ENCODE measurements around the gene SATB2. TPM values are rescaled to one million over a fixed set of nuclear protein-coding genes. Genes with fewer than 3 reads are reported as not detected.

SATB2 gene
- total and polyA plus RNA-seq, 4 donors, result 0.47 to 3.7 (median 1.8) TPM

DNA sequence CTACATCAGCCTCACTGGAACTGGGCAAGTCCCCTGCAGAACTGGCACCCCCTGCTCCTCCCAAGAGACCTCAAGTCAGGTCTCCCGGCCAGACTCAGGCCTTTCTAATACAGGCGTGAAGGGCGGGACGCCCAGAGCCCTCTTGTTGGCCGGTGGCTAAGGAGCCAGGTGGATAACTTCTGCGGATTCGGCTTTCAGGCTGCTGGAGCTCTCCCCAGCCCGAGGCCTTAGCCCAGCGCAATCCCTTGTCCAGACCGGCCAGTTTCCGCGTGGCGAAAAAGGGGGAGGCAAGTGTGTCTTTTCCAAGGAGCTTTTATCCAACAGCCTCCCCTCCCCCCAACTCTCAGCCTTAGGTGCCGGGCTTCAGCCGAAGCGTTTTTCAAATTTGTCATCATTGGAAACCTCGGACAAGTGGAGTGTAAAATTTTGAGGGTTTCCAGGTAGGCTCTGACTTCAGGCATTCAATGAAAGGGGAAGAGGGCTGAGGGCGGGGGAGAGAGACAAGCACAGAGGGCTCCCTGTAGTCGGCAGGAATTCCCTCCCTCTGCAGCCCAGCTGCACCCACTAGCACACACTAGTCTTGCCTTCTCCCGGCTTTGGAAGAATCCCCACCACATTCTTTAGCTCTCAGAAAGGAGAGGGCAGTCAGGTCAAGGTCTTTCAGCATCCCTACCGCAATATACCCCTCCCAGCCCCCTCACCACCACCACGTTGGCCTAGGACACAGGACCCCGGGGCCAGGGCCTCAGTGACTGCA is 9.5 kb upstream of the SATB2 start:
- TF ChIP-seq, protein P1, sequence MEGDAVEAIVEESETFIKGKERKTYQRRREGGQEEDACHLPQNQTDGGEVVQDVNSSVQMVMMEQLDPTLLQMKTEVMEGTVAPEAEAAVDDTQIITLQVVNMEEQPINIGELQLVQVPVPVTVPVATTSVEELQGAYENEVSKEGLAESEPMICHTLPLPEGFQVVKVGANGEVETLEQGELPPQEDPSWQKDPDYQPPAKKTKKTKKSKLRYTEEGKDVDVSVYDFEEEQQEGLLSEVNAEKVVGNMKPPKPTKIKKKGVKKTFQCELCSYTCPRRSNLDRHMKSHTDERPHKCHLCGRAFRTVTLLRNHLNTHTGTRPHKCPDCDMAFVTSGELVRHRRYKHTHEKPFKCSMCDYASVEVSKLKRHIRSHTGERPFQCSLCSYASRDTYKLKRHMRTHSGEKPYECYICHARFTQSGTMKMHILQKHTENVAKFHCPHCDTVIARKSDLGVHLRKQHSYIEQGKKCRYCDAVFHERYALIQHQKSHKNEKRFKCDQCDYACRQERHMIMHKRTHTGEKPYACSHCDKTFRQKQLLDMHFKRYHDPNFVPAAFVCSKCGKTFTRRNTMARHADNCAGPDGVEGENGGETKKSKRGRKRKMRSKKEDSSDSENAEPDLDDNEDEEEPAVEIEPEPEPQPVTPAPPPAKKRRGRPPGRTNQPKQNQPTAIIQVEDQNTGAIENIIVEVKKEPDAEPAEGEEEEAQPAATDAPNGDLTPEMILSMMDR (IDR thresholded peaks at IDR 0.05; ENCODE audit: control extremely low read depth, extremely low read depth), result no peak
- Histone ChIP-seq H3K9ac (ENCODE audit: insufficient read depth in 1 of 2, low read length in 2 of 2) (no peak overlapping the region), H3K27ac (ENCODE audit: low read depth in 1 of 2, low read length in 1 of 2) (no peak overlapping the region), H3K27me3 (ENCODE audit: control insufficient read depth in 3 of 3, insufficient read depth in 3 of 3, low read length in 2 of 3) (peaks cover 17 to 98% (median 96%) of the 10 kb centered on the region in 3 donors), H3K36me3 (ENCODE audit: control insufficient read depth in 4 of 4, insufficient read depth in 4 of 4, low read length in 4 of 4) (no peaks in the 10 kb centered on the region), H3K9me3 (ENCODE audit: control insufficient read depth in 4 of 4, insufficient read depth in 3 of 4, low read length in 3 of 4) (peaks cover 0 to 19% (median 0%) of the 10 kb centered on the region in 4 donors), H3K4me1 (ENCODE audit: control insufficient read depth in 5 of 5, insufficient read depth in 5 of 5, low read length in 5 of 5) (peaks cover 0 to 35% (median 17%) of the 10 kb centered on the region in 5 donors), H3K4me3 (no peak overlapping the region)
- 9 to 10% methylated on average over 23 of the region's 23 CpGs for WGBS, 2 donors
- DNase-seq (no peak), ATAC-seq (ENCODE audit: insufficient read depth, low FRiP score) (no peak)

DNA sequence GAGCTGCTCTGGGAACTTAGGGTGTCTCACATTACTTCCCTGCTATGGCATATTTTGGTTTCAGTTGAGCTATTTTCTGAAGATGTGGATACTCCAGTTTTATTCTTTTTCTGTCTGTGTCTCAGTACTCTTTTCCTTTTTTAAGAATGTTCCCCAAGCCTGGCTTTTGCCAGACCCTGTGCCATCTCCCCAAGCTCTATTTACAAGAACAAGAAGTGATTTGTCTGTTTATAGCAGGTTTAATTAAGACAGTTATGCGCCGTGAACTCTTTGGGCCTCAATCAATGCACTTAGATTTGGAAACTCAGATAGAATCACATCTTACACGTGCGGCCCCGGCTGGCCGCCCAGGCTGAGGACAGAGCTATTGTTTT is 8.9 kb upstream of the SATB2 start:
- TF ChIP-seq, protein P1 (IDR thresholded peaks at IDR 0.05; ENCODE audit: control extremely low read depth, extremely low read depth), result no peak
- DNase-seq, result no peak

DNA sequence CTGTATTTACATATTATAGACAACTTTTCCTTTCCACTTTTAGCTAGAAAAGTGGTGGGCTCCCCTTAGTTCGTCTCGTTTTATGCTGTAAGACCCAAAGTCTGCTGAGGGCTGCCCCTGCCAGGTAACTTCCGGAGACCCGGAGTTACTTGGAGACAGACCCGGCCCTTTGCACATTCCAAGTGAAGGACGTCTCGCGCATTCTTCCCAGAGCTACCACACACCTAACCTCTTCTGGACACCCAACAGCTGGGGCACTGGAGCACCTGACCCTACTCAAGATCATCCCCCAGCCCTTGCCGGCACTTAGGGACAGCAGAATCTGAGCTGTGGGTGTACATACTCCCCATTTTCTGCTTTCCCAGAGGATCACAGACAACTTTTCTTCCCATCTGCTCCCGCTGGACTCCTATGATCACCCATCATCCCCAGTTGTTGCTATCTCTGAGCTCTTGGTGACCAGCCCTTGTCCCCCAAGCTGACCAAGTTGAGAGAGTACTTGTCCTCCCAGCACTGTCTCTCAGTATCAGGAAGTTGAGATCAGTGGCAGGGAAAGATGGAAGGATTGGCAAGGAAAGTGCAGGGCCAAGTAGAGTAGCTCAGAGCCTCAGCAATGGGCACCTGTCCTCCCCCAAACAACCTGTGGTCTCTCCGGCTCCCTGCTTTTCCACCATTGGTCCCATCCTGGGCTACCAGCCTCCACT is 8.4 kb upstream of the SATB2 start:
- ATAC-seq (ENCODE audit: insufficient read depth, low FRiP score), result no peak
- no peak for DNase-seq
- H3K4me3 ChIP-seq, result no peak overlapping the region
- H3K4me1 ChIP-seq (ENCODE audit: control insufficient read depth in 5 of 5, insufficient read depth in 5 of 5, low read length in 5 of 5), result peaks cover 0 to 33% (median 17%) of the 10 kb centered on the region in 5 donors
- WGBS, 2 donors, result 14 to 16% methylated on average over 11 of the region's 11 CpGs
- no peak overlapping the region for H3K27ac ChIP-seq (ENCODE audit: low read depth in 1 of 2, low read length in 1 of 2)
- no peak overlapping the region for H3K9ac ChIP-seq (ENCODE audit: insufficient read depth in 1 of 2, low read length in 2 of 2)
- peaks cover 0 to 19% (median 0%) of the 10 kb centered on the region in 4 donors for H3K9me3 ChIP-seq (ENCODE audit: control insufficient read depth in 4 of 4, insufficient read depth in 3 of 4, low read length in 3 of 4)
- H3K27me3 ChIP-seq (ENCODE audit: control insufficient read depth in 3 of 3, insufficient read depth in 3 of 3, low read length in 2 of 3), result peaks cover 17 to 99% (median 97%) of the 10 kb centered on the region in 3 donors
- TF ChIP-seq, protein P1 (IDR thresholded peaks at IDR 0.05; ENCODE audit: control extremely low read depth, extremely low read depth), result no peak
- H3K36me3 ChIP-seq (ENCODE audit: control insufficient read depth in 4 of 4, insufficient read depth in 4 of 4, low read length in 4 of 4), result no peaks in the 10 kb centered on the region

More for the DNA sequence above, 8.9 kb upstream of the SATB2 start:
- H3K4me1 ChIP-seq (ENCODE audit: control insufficient read depth in 5 of 5, insufficient read depth in 5 of 5, low read length in 5 of 5), result peaks cover 0 to 35% (median 17%) of the 10 kb centered on the region in 5 donors
- H3K4me3 ChIP-seq, result no peak overlapping the region
- peaks cover 19 to 98% (median 96%) of the 10 kb centered on the region in 3 donors for H3K27me3 ChIP-seq (ENCODE audit: control insufficient read depth in 3 of 3, insufficient read depth in 3 of 3, low read length in 2 of 3)
- H3K36me3 ChIP-seq (ENCODE audit: control insufficient read depth in 4 of 4, insufficient read depth in 4 of 4, low read length in 4 of 4), result no peaks in the 10 kb centered on the region
- no peak overlapping the region for H3K27ac ChIP-seq (ENCODE audit: low read depth in 1 of 2, low read length in 1 of 2)
- ATAC-seq (ENCODE audit: insufficient read depth, low FRiP score), result no peak
- H3K9me3 ChIP-seq (ENCODE audit: control insufficient read depth in 4 of 4, insufficient read depth in 3 of 4, low read length in 3 of 4), result peaks cover 0 to 19% (median 0%) of the 10 kb centered on the region in 4 donors
- 10 to 14% methylated on average over 6 of the region's 6 CpGs for WGBS, 2 donors
- no peak overlapping the region for H3K9ac ChIP-seq (ENCODE audit: insufficient read depth in 1 of 2, low read length in 2 of 2)

All from lung (tissue), 12 donors.